Measurements from ENCODE around the gene RAP1B. TPM values are rescaled to one million over a fixed set of nuclear protein-coding genes. Genes with fewer than 3 reads are reported as not detected.

Gene RAP1B
- total RNA-seq (2011; cell fraction: chromatin; rRNA removed; ENCODE audit: low replicate concordance) = 72.2 and 246 TPM in 2 replicates
- total RNA-seq (2011; cell fraction: nucleolus; rRNA removed) = 38.4 and 61.2 TPM in 2 replicates
- total RNA-seq (2011; cell fraction: nucleoplasm; rRNA removed) = 122 and 262 TPM in 2 replicates
- total RNA-seq (2014; rRNA removed) (133 and 157 TPM in 2 replicates), total RNA-seq (2014; rRNA removed; fragmentation: Illumina TruSeq; extraction: Trizol) (169 and 201 TPM in 2 replicates), total RNA-seq (2015; rRNA removed; fragmentation: Illumina TruSeq; extraction: Trizol) (168 and 191 TPM in 2 replicates), total RNA-seq (2021) (160 and 170 TPM in 2 replicates), polyA plus RNA-seq (2011; rRNA removed) (184 and 309 TPM in 2 replicates), polyA plus RNA-seq (2014; fragmentation: Illumina TruSeq; extraction: Trizol) (263 and 309 TPM in 2 replicates), polyA plus RNA-seq (2014; fragmentation: Nextera tagmentation; extraction: Ambion mirVana) (100 to 1,000 TPM; 107 to 116 TPM), polyA plus RNA-seq (2014; rRNA removed) (212 and 213 TPM in 2 replicates), polyA minus RNA-seq (2011; rRNA and poly(A)+ RNA removed) (175 and 226 TPM in 2 replicates), Bru-seq, nascent RNA (percentile 95 among the genes with signal in this experiment), BruChase-seq, experiment 1, labeled RNA remaining after a 2-hour chase (percentile 98 among the genes with signal in this experiment), BruChase-seq, experiment 2, labeled RNA remaining after a 6-hour chase (percentile 98 among the genes with signal in this experiment)
- 76.5 and 110 TPM in 2 replicates for polyA plus RNA-seq (2011; cell fraction: cytosol; rRNA removed)
- polyA plus RNA-seq (2011; cell fraction: nucleus; rRNA removed) = 47.8 and 69.1 TPM in 2 replicates
- 168 and 212 TPM in 2 replicates for polyA plus RNA-seq (2012)
- 60.5 and 94.7 TPM in 2 replicates for polyA minus RNA-seq (2011; cell fraction: cytosol; rRNA and poly(A)+ RNA removed)
- polyA minus RNA-seq (2011; cell fraction: nucleus; rRNA and poly(A)+ RNA removed) = 33.7 and 49.9 TPM in 2 replicates
- long read RNA-seq, experiment 1, full-length matches to known transcripts = 512 of 594 reads
- long read RNA-seq, experiment 1, partial matches to known transcripts = 15 of 594 reads
- long read RNA-seq, experiment 1, other reads (novel, unspliced or antisense) = 67 of 594 reads
- long read RNA-seq, experiment 2, full-length matches to known transcripts = 74 of 225 reads
- long read RNA-seq, experiment 2, partial matches to known transcripts = 123 of 225 reads
- long read RNA-seq, experiment 2, other reads (novel, unspliced or antisense) = 28 of 225 reads
- long read RNA-seq, experiment 3, full-length matches to known transcripts = 193 of 211 reads
- long read RNA-seq, experiment 3, partial matches to known transcripts = 7 of 211 reads
- long read RNA-seq, experiment 3, other reads (novel, unspliced or antisense) = 11 of 211 reads

- Histone ChIP-seq H3K9ac (ENCODE audit: insufficient read depth in 1 of 2, low read depth in 2 of 2, low read length in 2 of 2) (peak within 1 kb of the TSS; percentile 90 to 99), H3K79me2 (ENCODE audit: control insufficient read depth, insufficient read depth, low read length) (peaks cover 46% of the 10 kb centered on the region), H3K27me3 (ENCODE audit: control insufficient read depth in 2 of 2, insufficient read depth in 2 of 2, low read length in 2 of 2) (no peaks in the 10 kb centered on the region), H3K4me1 (replicated peaks in 1 of 2; ENCODE audit: control insufficient read depth in 2 of 2, insufficient read depth in 2 of 2, low read length in 2 of 2) (peaks cover 14 to 28% of the 10 kb centered on the region in 2 experiments), H3K36me3 (ENCODE audit: control insufficient read depth, insufficient read depth, low read length) (peaks cover 20% of the 10 kb centered on the region), H4K20me1 (replicated peaks; ENCODE audit: control insufficient read depth, insufficient read depth, low read length) (peaks cover 24% of the 10 kb centered on the region), H3K27ac (ENCODE audit: extremely low read depth, low read depth, low read length) (peak within 1 kb of the TSS; percentile 97), H3K4me2 (ENCODE audit: insufficient read depth, low read length) (peak within 1 kb of the TSS; percentile 88), H3K9me3 (replicated peaks; ENCODE audit: control insufficient read depth, insufficient read depth, low read depth, low read length) (no peaks in the 10 kb centered on the region), H3K9me1 (ENCODE audit: control insufficient read depth, insufficient read depth, low read length) (peaks cover 4% of the 10 kb centered on the region), H3K4me3 (peak within 1 kb of the TSS; percentile 92), H2AFZ (ENCODE audit: low read depth, low read length) (peak within 1 kb of the TSS; percentile 99)
- no TSS peak for BruUV-seq (replicated peaks)
- intact Hi-C loops (cut with micrococcal nuclease) = loop anchor here (2.0 to 5.0 kb wide), 3 partner anchors 57 to 243 kb away; partner anchors contain the start of gene NUP107
- in situ Hi-C loops (cut with MboI) = no loop called here
- WGBS (ENCODE audit: insufficient coverage, low coverage, missing lambda C conversion rate) = 1% methylated on average over 54 of the region's 84 CpGs
- ChIA-PET CTCF (ENCODE audit: low intra/inter-chr PET ratio) (no interaction called here), POLR2A (interaction anchor here (0.6 to 1.2 kb wide), 3 partner anchors 82 to 198 kb away, joined by 3 read pairs; no protein-coding TSS in a partner anchor)
- peak; percentile 93 to 96 (median 95) for DNase-seq (ENCODE audit: extremely low read depth in 1 of 4, low spot score in 3 of 4)
- peak; percentile 87 for ATAC-seq
- peak; percentile 48 for FAIRE-seq
- no peak for TF ChIP-seq MTA1 (IDR thresholded peaks at IDR 0.05; ENCODE audit: borderline replicate concordance)
- TF ChIP-seq GTF2F1 (IDR thresholded peaks at IDR 0.05; ENCODE audit: low read depth, low read length) = no peak; the same call in 1 of the 2 replicates
- no peak for TF ChIP-seq ZNF354B (CRISPR knock-in tag; IDR thresholded peaks at IDR 0.05)
- peak; percentile 91 for TF ChIP-seq PHF8 (IDR thresholded peaks at IDR 0.05; ENCODE audit: borderline replicate concordance, low read length)
- no peak for TF ChIP-seq ZNF239 (CRISPR knock-in tag; IDR thresholded peaks at IDR 0.05)
- no peak for TF ChIP-seq RFX7 (CRISPR knock-in tag; IDR thresholded peaks at IDR 0.05)
- peak; percentile 65; the same call in 1 of the 2 replicates for TF ChIP-seq SP1 (CRISPR knock-in tag; IDR thresholded peaks at IDR 0.05)
- peak in 1 of 3 experiments; percentile 65; a peak in 1 of 6 replicates for TF ChIP-seq ZBTB11 (CRISPR knock-in tag; IDR thresholded peaks at IDR 0.05)
- no peak for TF ChIP-seq SMARCB1 (IDR thresholded peaks at IDR 0.05; ENCODE audit: insufficient read length, low read depth)
- TF ChIP-seq RBM22 (IDR thresholded peaks at IDR 0.05; ENCODE audit: low read depth, low read length, poor library complexity, severe bottlenecking) = no peak
- no peak; the same call in 1 of the 2 replicates for TF ChIP-seq ATF1 (CRISPR knock-in tag; IDR thresholded peaks at IDR 0.05)
- 0 out of 2 replicates have a peak, but pooled peaks have one; percentile 33 for TF ChIP-seq ATF1 (tag; IDR thresholded peaks at IDR 0.05)
- no peak for TF ChIP-seq BRF1 (IDR thresholded peaks at IDR 0.05; ENCODE audit: borderline replicate concordance, extremely low read depth, insufficient read length)
Observed at GRCh38 chr12:68610370-68611093, at the start of gene RAP1B. RAP1B (plus strand) TSS chr12:68610899; CDS start chr12:68648725, 37,826 bp downstream.

Measured in K562 (cell line).